Muscle layer of colon (tissue), 2 donors: ENCODE measurements around the gene PARPBP.
"Not testable (repeated sequence)": the region's sequence is repeated elsewhere in the genome, so short reads cannot be mapped to it uniquely, and the experiment has no call there.

ENCODE experiments used
- H3K27ac ChIP-seq: one replicate; pipeline ENCODE4 v1.7.0; 2013; ENCODE audit warnings: low read depth, mild to moderate bottlenecking, low read length, moderate library complexity
- H3K27me3 ChIP-seq, 2 donors: one replicate each; pipeline ENCODE4 v1.7.0; 2013; ENCODE audit warnings: low read length in 2 of 2, mild to moderate bottlenecking in 2 of 2; ENCODE audit not compliant: insufficient read depth in 2 of 2, control insufficient read depth in 1 of 2
- H3K36me3 ChIP-seq: one replicate; pipeline ENCODE4 v1.7.0; 2013; ENCODE audit warnings: mild to moderate bottlenecking, low read length; ENCODE audit not compliant: insufficient read depth
- H3K4me1 ChIP-seq: one replicate; pipeline ENCODE4 v1.7.0; 2013; ENCODE audit warnings: mild to moderate bottlenecking, low read length; ENCODE audit not compliant: insufficient read depth
- H3K4me3 ChIP-seq, 2 donors: one replicate each; pipeline ENCODE4 v1.7.0; 2013; ENCODE audit warnings: low read length in 2 of 2, low read depth in 1 of 2, mild to moderate bottlenecking in 1 of 2, moderate library complexity in 1 of 2
- H3K9ac ChIP-seq: one replicate; pipeline ENCODE4 v1.7.0; 2013; ENCODE audit warnings: low read length
- H3K9me3 ChIP-seq: one replicate; pipeline ENCODE4 v1.7.0; 2013; ENCODE audit warnings: mild to moderate bottlenecking, low read length
- donor health status: abdominal sarcoma.
- donor health status: Adenocarcinoma of cecum.

The PARPBP gene

GRCh38 chr12:102202556-102202955, 82.6 kb downstream of the PARPBP start:
- no peak overlapping the region for H3K9ac ChIP-seq

GRCh38 chr12:102204025-102204424, 84.0 kb downstream of the PARPBP start:
- H3K9ac ChIP-seq, result no peak overlapping the region
- no peaks in the 10 kb centered on the region for H3K27me3 ChIP-seq
- H3K36me3 ChIP-seq, result no peaks in the 10 kb centered on the region
- H3K27ac ChIP-seq, result no peak overlapping the region
- no peak overlapping the region for H3K4me3 ChIP-seq
- no peaks in the 10 kb centered on the region for H3K4me1 ChIP-seq
- no peaks in the 10 kb centered on the region for H3K9me3 ChIP-seq

More at GRCh38 chr12:102202556-102202955, 82.6 kb downstream of the PARPBP start:
- H3K4me1 ChIP-seq, result no peaks in the 10 kb centered on the region
- no peaks in the 10 kb centered on the region for H3K9me3 ChIP-seq
- H3K27me3 ChIP-seq, result no peaks in the 10 kb centered on the region
- H3K36me3 ChIP-seq, result no peaks in the 10 kb centered on the region
- no peak overlapping the region for H3K27ac ChIP-seq
- no peak overlapping the region for H3K4me3 ChIP-seq

- Histone ChIP-seq H3K9ac (no peak overlapping the region), H3K27ac (no peak overlapping the region), H3K27me3 (no peaks in the 10 kb centered on the region), H3K36me3 (no peaks in the 10 kb centered on the region), H3K4me1 (no peaks in the 10 kb centered on the region), H3K9me3 (no peaks in the 10 kb centered on the region), H3K4me3 (no peak overlapping the region)
These were observed 96.2 kb downstream of the PARPBP start for GRCh38 chr12:102215992-102216691.

- Histone ChIP-seq H3K4me1 (no peaks in the 10 kb centered on the region), H3K27me3 (no peaks in the 10 kb centered on the region), H3K36me3 (no peaks in the 10 kb centered on the region), H3K9ac (no peak overlapping the region), H3K9me3 (no peaks in the 10 kb centered on the region), H3K4me3 (no peak overlapping the region), H3K27ac (no peak overlapping the region)
These were observed 100.8 kb downstream of the PARPBP start for GRCh38 chr12:102220736-102221135.

GRCh38 chr12:102227954-102228353, 108.0 kb downstream of the PARPBP start:
- Histone ChIP-seq H3K4me1 (peaks cover 12% of the 10 kb centered on the region), H3K27me3 (no peaks in the 10 kb centered on the region), H3K4me3 (no peak overlapping the region), H3K9me3 (no peaks in the 10 kb centered on the region), H3K36me3 (no peaks in the 10 kb centered on the region), H3K9ac (no peak overlapping the region), H3K27ac (no peak overlapping the region)

GRCh38 chr12:102232036-102232435, 112.1 kb downstream of the PARPBP start:
- no peaks in the 10 kb centered on the region for H3K27me3 ChIP-seq
- no peak overlapping the region for H3K9ac ChIP-seq
- no peaks in the 10 kb centered on the region for H3K9me3 ChIP-seq
- H3K4me1 ChIP-seq, result peaks cover 20% of the 10 kb centered on the region
- no peaks in the 10 kb centered on the region for H3K36me3 ChIP-seq
- no peak overlapping the region for H3K4me3 ChIP-seq
- H3K27ac ChIP-seq, result no peak overlapping the region

- Histone ChIP-seq H3K27me3 (no peaks in the 10 kb centered on the region), H3K9me3 (no peaks in the 10 kb centered on the region), H3K4me3 (no peak overlapping the region), H3K9ac (no peak overlapping the region), H3K36me3 (no peaks in the 10 kb centered on the region), H3K27ac (no peak overlapping the region), H3K4me1 (peaks cover 20% of the 10 kb centered on the region)
These were observed 112.5 kb downstream of the PARPBP start for GRCh38 chr12:102232446-102232845.

GRCh38 chr12:102234599-102234998, 114.6 kb downstream of the PARPBP start:
- H3K27ac ChIP-seq, result no peak overlapping the region

GRCh38 chr12:102240859-102241258, 120.9 kb downstream of the PARPBP start:
- not testable (repeated sequence) for H3K4me1 ChIP-seq, H3K27ac ChIP-seq, H3K9ac ChIP-seq, H3K36me3 ChIP-seq, H3K9me3 ChIP-seq, H3K4me3 ChIP-seq, H3K27me3 ChIP-seq

More at GRCh38 chr12:102234599-102234998, 114.6 kb downstream of the PARPBP start:
- H3K27me3 ChIP-seq, result no peaks in the 10 kb centered on the region
- H3K9me3 ChIP-seq, result no peaks in the 10 kb centered on the region
- H3K4me1 ChIP-seq, result peaks cover 20% of the 10 kb centered on the region
- no peak overlapping the region for H3K9ac ChIP-seq
- H3K36me3 ChIP-seq, result no peaks in the 10 kb centered on the region
- H3K4me3 ChIP-seq, result no peak overlapping the region
